Nephron progenitor cell (in vitro differentiated cells): Measurements from ENCODE around the gene LGI1.

ENCODE experiments used
- DNase-seq: peaks from one replicate; pipeline ENCODE4 v3.0.0; 2021
- H3K27ac Mint-ChIP-seq: 2 replicates; pipeline ENCODE4 v1.8.0; 2021; ENCODE audit warnings: mild to moderate bottlenecking, moderate library complexity, mixed read lengths
- H3K27me3 Mint-ChIP-seq: 2 replicates; pipeline ENCODE4 v1.8.0; 2021; ENCODE audit warnings: mild to moderate bottlenecking, low read depth, mixed read lengths; ENCODE audit not compliant: poor library complexity
- H3K36me3 Mint-ChIP-seq: 2 replicates; pipeline ENCODE4 v1.8.0; 2021; ENCODE audit warnings: low read depth, mixed read lengths
- H3K4me1 Mint-ChIP-seq: 2 replicates; pipeline ENCODE4 v1.8.0; 2021; ENCODE audit warnings: mixed read lengths
- H3K4me3 Mint-ChIP-seq: 2 replicates; pipeline ENCODE4 v1.8.0; 2021; ENCODE audit warnings: mild to moderate bottlenecking, moderate library complexity, mixed read lengths
- H3K9me3 Mint-ChIP-seq: 2 replicates; pipeline ENCODE4 v1.8.0; 2021; ENCODE audit warnings: mild to moderate bottlenecking, moderate library complexity, mixed read lengths
- CTCF ChIP-seq: fragments of 200-600 bp; sonication (generic); IDR thresholded peaks from 2 replicates; pipeline ENCODE4 v1.5.0; 2021; ENCODE audit warnings: antibody characterized with exemption

The LGI1 gene

DNA sequence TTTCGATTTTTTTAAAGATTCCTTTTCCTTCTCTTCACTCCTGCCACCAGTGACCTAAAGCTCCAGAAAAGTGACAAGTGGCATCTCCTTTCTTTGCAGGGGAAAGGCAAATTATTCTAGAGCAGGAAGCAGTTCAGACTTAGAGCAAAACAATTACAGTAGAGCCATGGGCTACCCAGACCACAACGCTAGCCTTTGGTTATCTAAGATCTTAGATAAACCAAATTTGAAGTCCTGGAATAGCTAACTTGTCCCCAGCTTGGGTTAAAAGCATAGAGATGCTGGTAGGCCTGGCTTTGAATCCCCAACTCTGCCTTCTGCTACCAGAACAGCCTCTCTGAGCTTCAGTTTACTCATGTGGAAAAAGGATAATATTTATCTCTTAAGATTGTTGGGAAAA lies 38.4 kb downstream of the LGI1 start:
- no peak overlapping the region for H3K4me3 Mint-ChIP-seq
- DNase-seq, result no peak
- H3K27me3 Mint-ChIP-seq, result no peaks in the 10 kb centered on the region
- H3K4me1 Mint-ChIP-seq, result peaks cover under 1% of the 10 kb centered on the region
- H3K36me3 Mint-ChIP-seq, result no peaks in the 10 kb centered on the region
- H3K27ac Mint-ChIP-seq, result no peak overlapping the region
- no peak for TF ChIP-seq CTCF
- H3K9me3 Mint-ChIP-seq, result no peaks in the 10 kb centered on the region

DNA sequence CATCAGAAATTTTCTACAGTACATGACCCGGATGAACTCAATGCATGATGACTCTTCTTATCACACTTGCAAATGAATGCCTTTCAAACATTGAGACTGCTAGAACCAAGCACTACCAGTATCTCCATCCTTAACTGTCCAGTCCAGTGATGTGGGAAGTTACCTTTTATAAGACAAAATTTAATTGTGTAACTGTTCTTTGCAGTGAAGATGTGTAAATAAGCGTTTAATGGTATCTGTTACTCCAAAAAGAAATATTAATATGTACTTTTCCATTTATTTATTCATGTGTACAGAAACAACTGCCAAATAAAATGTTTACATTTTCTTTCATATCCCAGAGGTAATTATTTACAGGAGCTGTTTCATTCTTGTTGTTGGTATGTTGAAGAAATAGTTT lies 40.1 kb downstream of the LGI1 start:
- Mint-ChIP-seq H3K4me3 (no peak overlapping the region), H3K27ac (no peak overlapping the region), H3K36me3 (no peaks in the 10 kb centered on the region), H3K9me3 (no peaks in the 10 kb centered on the region), H3K27me3 (peaks cover 3% of the 10 kb centered on the region), H3K4me1 (no peaks in the 10 kb centered on the region)
- DNase-seq, result no peak
- no peak for TF ChIP-seq CTCF

GRCh38 chr10:93799155-93799708 lies 41.5 kb downstream of the LGI1 start:
- no peaks in the 10 kb centered on the region for H3K9me3 Mint-ChIP-seq
- peaks cover 3% of the 10 kb centered on the region for H3K27me3 Mint-ChIP-seq
- H3K36me3 Mint-ChIP-seq, result no peaks in the 10 kb centered on the region
- H3K4me3 Mint-ChIP-seq, result no peak overlapping the region
- no peak overlapping the region for H3K27ac Mint-ChIP-seq
- H3K4me1 Mint-ChIP-seq, result peaks cover 6% of the 10 kb centered on the region
- no peak for TF ChIP-seq CTCF
- DNase-seq, result no peak

DNA sequence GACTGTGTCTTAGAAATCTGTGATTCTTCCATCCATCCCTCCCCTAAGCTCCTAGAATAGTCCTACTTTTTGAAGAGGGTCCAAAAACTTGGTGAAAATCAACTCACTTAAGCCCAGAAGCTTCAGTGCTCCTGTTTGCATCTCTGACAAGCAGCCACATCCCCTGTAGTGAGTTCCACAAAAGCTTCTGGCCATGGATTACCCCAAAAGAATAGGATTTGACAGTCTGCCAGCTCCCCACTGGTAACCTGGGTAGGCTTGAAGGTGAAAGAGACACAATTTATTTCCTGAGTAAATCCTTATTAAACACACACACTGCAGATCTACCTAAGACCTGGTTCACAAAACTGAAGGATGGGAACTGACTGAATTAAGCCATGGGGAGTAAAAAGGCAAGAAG lies 46.5 kb downstream of the LGI1 start:
- Mint-ChIP-seq H3K27me3 (peaks cover 3% of the 10 kb centered on the region), H3K4me1 (peaks cover 7% of the 10 kb centered on the region), H3K27ac (no peak overlapping the region), H3K4me3 (no peak overlapping the region), H3K9me3 (no peaks in the 10 kb centered on the region), H3K36me3 (no peaks in the 10 kb centered on the region)
- no peak for DNase-seq
- TF ChIP-seq CTCF, result no peak

- DNase-seq, result no peak
- Mint-ChIP-seq H3K36me3 (no peaks in the 10 kb centered on the region), H3K4me1 (peaks cover 7% of the 10 kb centered on the region), H3K27me3 (no peaks in the 10 kb centered on the region), H3K27ac (no peak overlapping the region), H3K9me3 (no peaks in the 10 kb centered on the region), H3K4me3 (no peak overlapping the region)
- TF ChIP-seq CTCF, result no peak
Measured at GRCh38 chr10:93806903-93807302, 49.2 kb downstream of the LGI1 start.

- DNase-seq, result no peak
- Mint-ChIP-seq H3K9me3 (no peaks in the 10 kb centered on the region), H3K36me3 (no peaks in the 10 kb centered on the region), H3K4me3 (no peak overlapping the region), H3K27me3 (no peaks in the 10 kb centered on the region), H3K27ac (no peak overlapping the region), H3K4me1 (peaks cover 7% of the 10 kb centered on the region)
- TF ChIP-seq CTCF, result no peak
Measured at GRCh38 chr10:93807371-93807770, 49.6 kb downstream of the LGI1 start.
